ENCODE measurements around the gene RAD54L.

GRCh38 chr1:46284058-46284457, 36.5 kb downstream of the RAD54L start:
- TF ChIP-seq CTCF (IDR thresholded peaks at IDR 0.05 in 2 of 3, conservative IDR thresholded peaks at IDR 0.05 in 1 of 3; ENCODE audit: control insufficient read depth in 2 of 3, extremely low read depth in 1 of 3, insufficient read depth in 1 of 3, low read depth in 3 of 3, low read length in 3 of 3) = no peak
- no peak for TF ChIP-seq EZH2 (IDR thresholded peaks at IDR 0.05; ENCODE audit: borderline replicate concordance, control insufficient read depth, low read depth, low read length)
- no peak for TF ChIP-seq E2F8 (IDR thresholded peaks at IDR 0.05; ENCODE audit: low read depth, partially characterized antibody)

Data from GM12878 (cell line).